MCF 10A (cell line): ENCODE data around the gene SUSD2. TPM values are rescaled to one million over a fixed set of nuclear protein-coding genes. Genes with fewer than 3 reads are reported as not detected.

Experiments used
- BruUV-seq: library from RNA; stranded (reverse); fragments of 400-500 nt; replicated peaks from 2 replicates; lab custom pipeline; 2021; lab: Mats Ljungman, UMichigan
- CTCF ChIA-PET: fragments of 300-600 bp; sonication (Branson Sonifier 250); formaldehyde crosslinking; extraction: SDS; loops from one replicate; lab custom pipeline; 2021; ENCODE audit warnings: antibody characterized with exemption, inconsistent platforms; lab: Yijun Ruan, JAX
- POLR2A ChIA-PET: fragments of 300-600, 350-650 bp; sonication (Branson Sonifier 250); formaldehyde crosslinking; extraction: SDS; loops from one replicate; lab custom pipeline; 2020; ENCODE audit warnings: antibody characterized with exemption, inconsistent platforms; lab: Yijun Ruan, JAX
- DNase-seq: peaks from one replicate; pipeline ENCODE4 v3.0.0-alpha.2; 2018; ENCODE audit not compliant: unreplicated experiment
- H3K27ac Mint-ChIP-seq: one replicate; pipeline ENCODE4 v1.8.0; 2022; ENCODE audit warnings: mild to moderate bottlenecking, low read depth, mixed read lengths; ENCODE audit not compliant: unreplicated experiment
- H3K27me3 Mint-ChIP-seq: one replicate; pipeline ENCODE4 v1.8.0; 2022; ENCODE audit warnings: mixed read lengths; ENCODE audit not compliant: insufficient read depth, unreplicated experiment
- H3K36me3 Mint-ChIP-seq: one replicate; pipeline ENCODE4 v1.8.0; 2022; ENCODE audit warnings: mild to moderate bottlenecking, moderate library complexity, mixed read lengths; ENCODE audit not compliant: insufficient read depth, unreplicated experiment
- H3K4me1 Mint-ChIP-seq: one replicate; pipeline ENCODE4 v1.8.0; 2022; ENCODE audit warnings: mixed read lengths; ENCODE audit not compliant: insufficient read depth, unreplicated experiment
- H3K4me3 Mint-ChIP-seq: one replicate; pipeline ENCODE4 v1.8.0; 2022; ENCODE audit warnings: mild to moderate bottlenecking, moderate library complexity, mixed read lengths; ENCODE audit not compliant: unreplicated experiment
- H3K9me3 Mint-ChIP-seq: one replicate; pipeline ENCODE4 v1.8.0; 2022; ENCODE audit warnings: mixed read lengths; ENCODE audit not compliant: unreplicated experiment
- intact Hi-C: fragments of 100-400 bp; cut with micrococcal nuclease; formaldehyde crosslinking; loops from 2 replicates; pipeline ENCODE4 v1.14.1; 2022
- total RNA-seq: library from RNA; stranded (reverse); gene quantifications from 2 replicates; pipeline ENCODE4 v1.2.3, GENCODE V29; 2022
- TF ChIP-seq, protein P1 (sequence below): fragments of 200-600 bp; IDR thresholded peaks from one replicate; pipeline ENCODE4 v1.8.0; 2022; ENCODE audit warnings: antibody characterized with exemption, mild to moderate bottlenecking; ENCODE audit not compliant: unreplicated experiment

SUSD2 gene
- total RNA-seq, 1 experiment from 2014 or later = 32.8 TPM

- ChIA-PET POLR2A (no interaction called here), CTCF (interaction anchor here (0.6 kb wide), 1 partner anchor 58 kb away, joined by 3 read pairs; no protein-coding TSS in a partner anchor)
- DNase-seq = no peak
- peak overlapping the region; percentile 57 for H3K27ac Mint-ChIP-seq
- peaks cover 20% of the 10 kb centered on the region for H3K4me1 Mint-ChIP-seq
- no peaks in the 10 kb centered on the region for H3K27me3 Mint-ChIP-seq
- H3K36me3 Mint-ChIP-seq = peaks cover under 1% of the 10 kb centered on the region
- intact Hi-C loops = no loop called here
- TF ChIP-seq, protein P1, sequence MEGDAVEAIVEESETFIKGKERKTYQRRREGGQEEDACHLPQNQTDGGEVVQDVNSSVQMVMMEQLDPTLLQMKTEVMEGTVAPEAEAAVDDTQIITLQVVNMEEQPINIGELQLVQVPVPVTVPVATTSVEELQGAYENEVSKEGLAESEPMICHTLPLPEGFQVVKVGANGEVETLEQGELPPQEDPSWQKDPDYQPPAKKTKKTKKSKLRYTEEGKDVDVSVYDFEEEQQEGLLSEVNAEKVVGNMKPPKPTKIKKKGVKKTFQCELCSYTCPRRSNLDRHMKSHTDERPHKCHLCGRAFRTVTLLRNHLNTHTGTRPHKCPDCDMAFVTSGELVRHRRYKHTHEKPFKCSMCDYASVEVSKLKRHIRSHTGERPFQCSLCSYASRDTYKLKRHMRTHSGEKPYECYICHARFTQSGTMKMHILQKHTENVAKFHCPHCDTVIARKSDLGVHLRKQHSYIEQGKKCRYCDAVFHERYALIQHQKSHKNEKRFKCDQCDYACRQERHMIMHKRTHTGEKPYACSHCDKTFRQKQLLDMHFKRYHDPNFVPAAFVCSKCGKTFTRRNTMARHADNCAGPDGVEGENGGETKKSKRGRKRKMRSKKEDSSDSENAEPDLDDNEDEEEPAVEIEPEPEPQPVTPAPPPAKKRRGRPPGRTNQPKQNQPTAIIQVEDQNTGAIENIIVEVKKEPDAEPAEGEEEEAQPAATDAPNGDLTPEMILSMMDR = no peak
- H3K9me3 Mint-ChIP-seq = no peaks in the 10 kb centered on the region
- no peak overlapping the region for H3K4me3 Mint-ChIP-seq
- no TSS peak for BruUV-seq
Measured at GRCh38 chr22:24142241-24142640, 39.0 kb upstream of the SUSD2 start.

DNA sequence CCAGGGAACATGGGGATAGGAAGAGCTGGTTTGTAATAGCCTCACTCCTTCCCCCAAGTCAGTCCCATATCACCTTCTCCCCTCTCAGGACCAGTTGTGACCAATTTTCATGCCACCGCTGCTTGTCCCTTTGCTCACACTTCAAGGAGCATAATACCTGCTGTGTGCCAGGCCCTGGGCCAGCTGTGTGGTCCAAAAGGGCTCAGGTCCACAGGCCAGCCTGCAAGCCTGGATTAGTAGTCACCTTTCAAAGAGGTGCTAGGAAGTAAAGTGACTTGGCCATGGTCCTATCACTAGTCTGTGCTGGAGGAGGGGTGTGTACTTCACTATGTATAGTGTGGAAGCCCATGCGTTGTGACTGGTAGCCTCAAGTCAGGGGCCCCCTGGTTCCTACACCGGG lies 38.5 kb upstream of the SUSD2 start:
- POLR2A ChIA-PET = no interaction called here
- intact Hi-C loops = no loop called here
- Mint-ChIP-seq H3K4me3 (no peak overlapping the region), H3K27me3 (no peaks in the 10 kb centered on the region), H3K36me3 (no peaks in the 10 kb centered on the region), H3K27ac (no peak overlapping the region), H3K4me1 (peaks cover 26% of the 10 kb centered on the region), H3K9me3 (no peaks in the 10 kb centered on the region)
- no peak for DNase-seq
- BruUV-seq = no TSS peak
- TF ChIP-seq, protein P1 = no peak
- CTCF ChIA-PET = no interaction called here

GRCh38 chr22:24144056-24144777 lies 37.1 kb upstream of the SUSD2 start:
- POLR2A ChIA-PET = no interaction called here
- intact Hi-C loops = no loop called here
- H3K36me3 Mint-ChIP-seq = no peaks in the 10 kb centered on the region
- H3K9me3 Mint-ChIP-seq = no peaks in the 10 kb centered on the region
- H3K27ac Mint-ChIP-seq = no peak overlapping the region
- no TSS peak for BruUV-seq
- TF ChIP-seq, protein P1 = no peak
- H3K4me1 Mint-ChIP-seq = peaks cover 26% of the 10 kb centered on the region
- CTCF ChIA-PET = interaction anchor here (0.6 to 1.6 kb wide), 2 partner anchors 12 to 643 kb away, joined by 3 to 8 read pairs; no protein-coding TSS in a partner anchor
- H3K27me3 Mint-ChIP-seq = no peaks in the 10 kb centered on the region
- no peak overlapping the region for H3K4me3 Mint-ChIP-seq
- DNase-seq = no peak

DNA sequence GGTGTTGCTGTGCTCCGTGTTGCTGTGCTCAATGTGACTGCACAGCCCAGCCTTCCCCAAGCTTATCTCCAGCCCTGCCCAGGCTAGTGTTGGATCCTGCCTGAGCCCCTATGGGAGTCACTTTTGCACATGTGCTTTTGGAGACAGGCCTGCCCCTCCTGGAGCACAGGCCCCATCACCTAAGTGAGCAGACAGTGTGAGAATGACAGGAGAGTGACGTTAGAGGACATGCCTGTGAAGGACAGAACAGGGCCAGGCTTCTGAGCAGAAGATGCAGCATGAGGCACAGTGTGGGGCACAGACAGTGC lies 36.6 kb upstream of the SUSD2 start:
- no peaks in the 10 kb centered on the region for H3K9me3 Mint-ChIP-seq
- no TSS peak for BruUV-seq
- DNase-seq = no peak
- no peaks in the 10 kb centered on the region for H3K27me3 Mint-ChIP-seq
- TF ChIP-seq, protein P1 = no peak
- no peak overlapping the region for H3K27ac Mint-ChIP-seq
- CTCF ChIA-PET = interaction anchor here (1.6 kb wide), 1 partner anchor 11 kb away, joined by 8 read pairs; no protein-coding TSS in a partner anchor
- H3K36me3 Mint-ChIP-seq = no peaks in the 10 kb centered on the region
- H3K4me3 Mint-ChIP-seq = no peak overlapping the region
- intact Hi-C loops = no loop called here
- H3K4me1 Mint-ChIP-seq = peaks cover 26% of the 10 kb centered on the region
- POLR2A ChIA-PET = no interaction called here
